ENCODE data around the gene RACGAP1. TPM values are rescaled to one million over a fixed set of nuclear protein-coding genes. Genes with fewer than 3 reads are reported as not detected.

Gene RACGAP1
- total and polyA plus RNA-seq, 2 of the 8 experiments (the other 6 are each of a cell fraction or from before 2014, with no cell fraction given): 18.0 to 66.3 TPM

GRCh38 chr12:50073206-50073605 is 47.9 kb upstream of the RACGAP1 start (continued):
- TF ChIP-seq EGR1 (IDR thresholded peaks at IDR 0.05; ENCODE audit: borderline replicate concordance, low read depth, low read length): no peak
- TF ChIP-seq SP1 (IDR thresholded peaks at IDR 0.05; ENCODE audit: low read depth, low read length): no peak
- no peak for TF ChIP-seq JUN (IDR thresholded peaks at IDR 0.05; ENCODE audit: low read depth, low read length)
